ENCODE results near the gene MAPKAP1. TPM values are rescaled to one million over a fixed set of nuclear protein-coding genes. Genes with fewer than 3 reads are reported as not detected.

Gene MAPKAP1
- total RNA-seq, 1 donor from 2014 or later = 56.6 TPM

- Mint-ChIP-seq H3K4me1 (no peaks in the 10 kb centered on the region), H3K27me3 (ENCODE audit: insufficient read depth, low read depth) (no peaks in the 10 kb centered on the region), H3K27ac (no peak overlapping the region), H3K4me3 (no peak overlapping the region), H3K36me3 (peaks cover 16% of the 10 kb centered on the region), H3K9me3 (no peaks in the 10 kb centered on the region)
- Histone ChIP-seq H3K9me3 (ENCODE audit: low read depth) (no peaks in the 10 kb centered on the region), H3K79me2 (ENCODE audit: low read depth) (no peaks in the 10 kb centered on the region), H4K20me1 (ENCODE audit: low read depth) (no peaks in the 10 kb centered on the region), H3K4me3 (no peak overlapping the region), H3K4me1 (peaks cover under 1% of the 10 kb centered on the region), H3F3A (ENCODE audit: low read depth) (no peaks in the 10 kb centered on the region), H3K36me3 (no peaks in the 10 kb centered on the region), H2AFZ (replicated peaks) (no peak overlapping the region), H3K27ac (no peak overlapping the region), H3K27me3 (no peaks in the 10 kb centered on the region), H3K9ac (no peak overlapping the region), H3K4me2 (no peak overlapping the region)
- TF ChIP-seq EZH2 (IDR thresholded peaks at IDR 0.05) = no peak
- no peak for TF ChIP-seq CTCF (IDR thresholded peaks at IDR 0.05)
- TF ChIP-seq EZH2phosphoT487 (IDR thresholded peaks at IDR 0.05) = no peak
- DNase-seq (ENCODE audit: low spot score) = no peak
Measured at GRCh38 chr9:125663127-125663526, 43.9 kb downstream of the MAPKAP1 start.

- Histone ChIP-seq H3K79me2 (ENCODE audit: low read depth) (peaks cover 1% of the 10 kb centered on the region), H3F3A (ENCODE audit: low read depth) (peaks cover 11% of the 10 kb centered on the region), H3K36me3 (no peaks in the 10 kb centered on the region), H3K9me3 (ENCODE audit: low read depth) (no peaks in the 10 kb centered on the region), H3K27me3 (no peaks in the 10 kb centered on the region), H3K4me2 (no peak overlapping the region), H4K20me1 (ENCODE audit: low read depth) (no peaks in the 10 kb centered on the region), H3K9ac (no peak overlapping the region), H3K4me3 (no peak overlapping the region), H2AFZ (replicated peaks) (no peak overlapping the region), H3K27ac (no peak overlapping the region), H3K4me1 (peaks cover 18% of the 10 kb centered on the region)
- Mint-ChIP-seq H3K9me3 (no peaks in the 10 kb centered on the region), H3K36me3 (peaks cover 10% of the 10 kb centered on the region), H3K27ac (no peak overlapping the region), H3K4me1 (peaks cover 21% of the 10 kb centered on the region), H3K4me3 (no peak overlapping the region), H3K27me3 (ENCODE audit: insufficient read depth, low read depth) (no peaks in the 10 kb centered on the region)
- TF ChIP-seq EZH2 (IDR thresholded peaks at IDR 0.05) = no peak
- TF ChIP-seq EZH2phosphoT487 (IDR thresholded peaks at IDR 0.05) = no peak
- no peak for TF ChIP-seq CTCF (IDR thresholded peaks at IDR 0.05)
- no peak for DNase-seq (ENCODE audit: low spot score)
Measured at GRCh38 chr9:125660557-125660956, 46.5 kb downstream of the MAPKAP1 start.

GRCh38 chr9:125659954-125660353 lies 47.1 kb downstream of the MAPKAP1 start:
- no peak for TF ChIP-seq CTCF (IDR thresholded peaks at IDR 0.05)
- no peak for TF ChIP-seq EZH2phosphoT487 (IDR thresholded peaks at IDR 0.05)
- no peak for TF ChIP-seq EZH2 (IDR thresholded peaks at IDR 0.05)
- no peak for DNase-seq (ENCODE audit: low spot score)
- Histone ChIP-seq H4K20me1 (ENCODE audit: low read depth) (no peaks in the 10 kb centered on the region), H3K4me3 (no peak overlapping the region), H3K27ac (no peak overlapping the region), H3K4me1 (peaks cover 24% of the 10 kb centered on the region), H3K36me3 (no peaks in the 10 kb centered on the region), H3K9me3 (ENCODE audit: low read depth) (no peaks in the 10 kb centered on the region), H2AFZ (replicated peaks) (no peak overlapping the region), H3K27me3 (no peaks in the 10 kb centered on the region), H3K79me2 (ENCODE audit: low read depth) (peaks cover 8% of the 10 kb centered on the region), H3F3A (ENCODE audit: low read depth) (peaks cover 16% of the 10 kb centered on the region), H3K4me2 (no peak overlapping the region), H3K9ac (no peak overlapping the region)
- Mint-ChIP-seq H3K27me3 (ENCODE audit: insufficient read depth, low read depth) (no peaks in the 10 kb centered on the region), H3K9me3 (no peaks in the 10 kb centered on the region), H3K27ac (no peak overlapping the region), H3K36me3 (peaks cover 7% of the 10 kb centered on the region), H3K4me3 (no peak overlapping the region), H3K4me1 (peaks cover 21% of the 10 kb centered on the region)
